NCI-H2081 (cell line): ENCODE measurements around the gene TIMP4.

Experiments
- DNase-seq, 2 experiments: peaks; one replicate each; lab custom pipeline; 2025; lab: John Stamatoyannopoulos, UW

The TIMP4 gene

DNA sequence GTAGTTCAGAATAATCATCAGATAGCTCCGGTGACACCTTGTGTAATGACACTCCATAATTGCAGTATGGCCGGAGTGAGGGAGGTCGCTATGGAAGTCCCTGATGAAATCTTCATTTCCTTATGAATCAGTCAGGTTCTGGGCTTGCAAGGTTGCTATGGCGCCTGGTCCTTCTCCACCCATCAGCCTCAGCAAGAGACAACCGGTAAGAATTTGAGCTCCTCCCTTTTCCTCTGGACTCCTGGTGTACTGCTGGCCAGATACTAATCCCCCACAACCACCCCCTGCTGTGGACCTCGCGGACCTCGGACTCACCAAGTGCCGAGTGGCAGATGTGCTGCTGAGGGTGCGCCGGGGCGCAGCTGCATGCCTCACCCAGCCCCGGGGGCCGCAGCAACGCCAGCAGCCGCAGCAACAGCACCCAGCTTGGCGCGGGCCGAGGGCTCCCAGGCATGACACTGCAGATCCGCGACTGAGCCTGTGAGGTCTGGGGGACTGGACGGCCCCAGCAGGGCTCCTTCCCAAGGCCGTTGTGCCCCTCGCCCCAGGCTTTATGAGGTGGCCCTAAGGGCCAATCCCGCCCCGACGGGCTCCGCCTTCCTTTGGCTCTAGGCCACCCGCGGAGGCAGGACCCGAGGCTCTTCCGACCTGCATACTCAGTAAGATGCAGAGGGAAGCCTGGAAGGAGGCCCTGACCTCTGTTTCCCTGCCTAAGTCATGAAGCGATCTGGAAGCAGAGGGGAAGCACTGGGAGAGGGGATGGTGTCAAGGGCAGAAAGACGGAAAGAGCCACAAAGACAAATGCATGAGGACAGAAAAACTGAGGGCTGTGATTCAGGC lies at the start of gene TIMP4:
TIMP4 (minus strand) TSS at position 526 of the 840 bp plus-strand sequence; CDS start at position 454, 72 bp downstream.
- no peak for DNase-seq

GRCh38 chr3:12205171-12205570 lies 46.5 kb upstream of the TIMP4 start:
- no peak for DNase-seq

GRCh38 chr3:12201813-12202212 lies 43.1 kb upstream of the TIMP4 start:
- no peak for DNase-seq

- DNase-seq: no peak
Observed at GRCh38 chr3:12198301-12198700, 39.6 kb upstream of the TIMP4 start.

DNA sequence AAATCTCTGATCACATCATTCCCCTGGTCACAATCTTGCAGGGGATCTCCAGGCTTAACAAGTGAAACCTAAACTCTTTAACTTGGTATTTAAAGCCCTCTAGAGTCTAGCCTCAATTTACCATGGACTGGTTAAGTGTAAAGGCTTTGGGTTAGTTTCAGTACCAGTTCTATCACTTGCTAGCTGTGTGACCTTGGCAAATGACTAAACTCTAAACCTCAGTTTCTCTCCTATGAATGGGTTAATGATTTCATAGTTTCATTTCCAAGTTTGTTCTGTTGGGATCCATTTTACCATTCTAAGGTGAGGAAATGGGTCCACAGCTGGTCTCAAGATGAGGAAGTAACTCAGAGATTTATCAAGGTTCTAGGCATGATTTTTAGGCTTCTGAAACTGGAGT lies 38.8 kb upstream of the TIMP4 start:
- DNase-seq: no peak

DNA sequence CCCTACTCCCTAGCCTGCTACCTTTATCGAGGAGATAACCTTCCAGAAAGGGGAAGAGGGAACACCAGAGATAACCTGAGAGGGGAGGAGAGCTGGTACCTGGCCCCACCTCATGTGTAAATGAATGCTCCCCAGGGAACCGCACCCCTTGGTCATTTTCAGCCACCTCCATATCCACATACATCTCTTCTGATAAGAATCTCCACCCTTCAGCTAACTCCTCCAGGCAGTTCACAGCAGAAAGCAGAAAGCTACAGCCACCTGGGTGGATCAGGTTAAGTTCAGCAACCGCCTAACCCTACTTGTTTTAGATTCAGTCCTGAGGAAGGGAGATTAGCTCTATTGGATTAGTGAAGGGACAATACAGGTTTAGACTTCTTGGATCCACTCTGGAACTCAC lies 38.0 kb upstream of the TIMP4 start:
- DNase-seq: no peak

DNA sequence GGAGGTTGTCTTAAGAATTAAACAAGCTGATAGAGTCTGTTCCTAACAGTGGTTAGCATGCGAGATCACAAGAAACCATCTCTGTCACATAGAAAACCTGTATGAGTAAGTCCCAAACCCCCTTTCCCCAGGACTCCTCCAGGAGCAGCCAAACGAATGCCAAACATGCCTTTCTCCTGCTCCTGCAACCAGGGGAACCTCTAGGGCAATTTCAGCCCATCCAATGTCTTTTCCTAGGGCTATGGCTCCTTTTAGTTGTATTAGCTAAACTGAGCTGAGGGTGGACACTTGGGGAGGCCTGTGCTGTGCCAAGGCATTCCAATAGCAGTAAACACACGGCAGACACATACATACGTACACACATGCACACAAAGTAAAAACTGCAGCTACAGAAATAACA lies 36.5 kb upstream of the TIMP4 start:
- no peak for DNase-seq

DNA sequence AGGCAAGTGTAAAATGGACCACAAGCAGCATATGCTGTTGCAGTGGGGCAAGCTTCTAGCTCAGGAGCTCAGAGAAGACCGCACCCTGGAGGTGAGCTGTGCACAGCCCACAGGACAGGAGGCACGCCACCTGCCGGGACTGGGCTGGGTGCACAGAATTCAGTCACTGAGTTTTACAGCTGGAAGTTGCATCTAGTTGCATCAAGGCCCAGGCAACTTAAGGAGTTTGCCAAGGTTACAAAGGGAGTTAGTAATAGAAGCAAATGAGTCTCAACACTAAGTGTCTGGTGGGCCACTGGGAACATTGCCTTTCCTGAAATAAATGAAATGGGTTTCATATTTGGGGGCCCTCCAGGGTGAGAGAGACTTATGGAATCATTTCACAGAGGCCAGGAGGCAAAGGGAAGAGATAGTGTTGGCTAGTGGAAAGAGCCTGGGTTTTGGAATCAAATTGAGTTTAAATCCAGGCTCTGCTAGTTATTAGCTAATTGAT lies 36.0 kb upstream of the TIMP4 start:
- no peak for DNase-seq

- no peak for DNase-seq
Observed at GRCh38 chr3:12194209-12194608, 35.5 kb upstream of the TIMP4 start.

DNA sequence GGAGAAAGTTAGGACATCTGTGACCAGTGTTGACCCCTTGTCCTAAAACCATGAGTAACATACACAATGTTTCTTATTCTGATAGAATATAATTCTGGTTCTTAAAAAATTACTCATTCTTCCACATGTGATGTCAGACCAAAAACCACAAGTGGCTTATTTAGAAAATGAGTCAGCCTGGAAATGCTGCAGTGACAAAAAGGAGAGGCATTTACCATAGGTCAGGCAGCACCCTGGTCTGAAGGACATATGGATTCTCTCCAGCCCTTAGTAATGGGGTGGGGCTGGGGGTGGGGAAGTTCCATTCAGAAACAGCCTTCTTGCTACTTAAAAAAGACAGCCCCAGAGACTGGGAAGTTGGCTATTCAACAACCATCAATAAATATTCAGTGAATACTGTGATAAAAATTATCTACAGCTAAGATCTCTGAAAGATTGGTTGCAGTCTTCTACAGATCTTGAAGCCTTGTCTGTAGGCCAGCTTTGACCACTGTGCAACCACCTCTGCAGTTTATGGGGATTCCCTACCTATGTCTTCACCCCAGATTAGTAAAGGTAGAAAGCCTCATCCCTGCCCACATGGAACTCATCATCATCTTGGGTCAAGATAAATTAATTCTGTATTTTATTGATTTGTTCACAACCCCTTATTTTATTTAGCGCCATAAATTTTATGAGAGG lies 34.9 kb upstream of the TIMP4 start:
- DNase-seq: no peak

- no peak for DNase-seq
Observed at GRCh38 chr3:12192655-12193484, 34.2 kb upstream of the TIMP4 start.

- DNase-seq: no peak
Observed at GRCh38 chr3:12192173-12192572, 33.5 kb upstream of the TIMP4 start.

GRCh38 chr3:12191559-12191958 lies 32.8 kb upstream of the TIMP4 start:
- no peak for DNase-seq

- no peak for DNase-seq
Observed at GRCh38 chr3:12190832-12191231, 32.1 kb upstream of the TIMP4 start.

DNA sequence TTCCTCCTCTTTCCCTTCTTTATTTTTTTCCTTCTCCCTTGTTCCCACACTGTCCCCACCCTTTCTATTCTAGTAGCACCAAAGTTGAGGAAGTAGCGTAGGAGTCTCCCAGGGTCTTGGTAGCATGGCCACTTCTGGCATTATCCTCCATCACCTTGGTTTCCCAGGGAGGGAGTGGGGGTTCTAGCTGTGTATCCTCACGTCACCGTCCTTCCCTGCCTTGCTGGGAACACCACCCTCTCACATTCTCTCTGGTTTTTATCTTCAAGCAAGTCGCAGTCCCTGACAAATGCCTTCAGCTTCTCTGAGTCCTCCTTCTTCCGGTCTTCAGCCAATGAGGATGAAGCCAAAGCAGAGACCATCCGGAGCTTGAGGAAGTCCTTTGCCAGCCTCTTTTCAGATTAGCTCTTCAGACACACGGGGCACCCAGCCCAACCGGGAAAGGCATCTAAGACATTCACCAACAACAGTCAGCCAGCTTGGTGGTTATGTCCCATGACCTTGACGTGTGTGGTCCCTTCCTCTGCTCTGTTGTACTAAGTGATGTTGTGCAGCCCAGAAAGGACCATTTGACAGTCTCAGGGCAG lies 31.6 kb upstream of the TIMP4 start:
- no peak for DNase-seq

- DNase-seq: no peak
Observed at GRCh38 chr3:12188681-12189287, 30.1 kb upstream of the TIMP4 start.

DNA sequence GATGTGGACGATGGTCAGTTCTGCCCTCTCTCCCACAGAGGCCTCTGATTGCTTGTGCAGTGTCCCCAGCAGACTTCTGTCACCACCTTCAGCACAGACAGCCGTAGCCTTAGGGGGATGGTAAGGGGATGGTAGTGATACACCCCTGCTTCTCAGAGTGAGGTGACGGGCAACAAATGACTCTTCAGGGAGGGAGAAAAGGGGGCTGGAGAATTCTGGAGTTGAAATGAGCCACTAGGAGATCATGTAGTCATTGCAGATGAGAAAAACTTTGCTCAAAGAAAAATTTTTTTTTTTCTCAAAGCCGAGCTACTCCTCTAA lies 29.6 kb upstream of the TIMP4 start:
- DNase-seq: no peak

DNA sequence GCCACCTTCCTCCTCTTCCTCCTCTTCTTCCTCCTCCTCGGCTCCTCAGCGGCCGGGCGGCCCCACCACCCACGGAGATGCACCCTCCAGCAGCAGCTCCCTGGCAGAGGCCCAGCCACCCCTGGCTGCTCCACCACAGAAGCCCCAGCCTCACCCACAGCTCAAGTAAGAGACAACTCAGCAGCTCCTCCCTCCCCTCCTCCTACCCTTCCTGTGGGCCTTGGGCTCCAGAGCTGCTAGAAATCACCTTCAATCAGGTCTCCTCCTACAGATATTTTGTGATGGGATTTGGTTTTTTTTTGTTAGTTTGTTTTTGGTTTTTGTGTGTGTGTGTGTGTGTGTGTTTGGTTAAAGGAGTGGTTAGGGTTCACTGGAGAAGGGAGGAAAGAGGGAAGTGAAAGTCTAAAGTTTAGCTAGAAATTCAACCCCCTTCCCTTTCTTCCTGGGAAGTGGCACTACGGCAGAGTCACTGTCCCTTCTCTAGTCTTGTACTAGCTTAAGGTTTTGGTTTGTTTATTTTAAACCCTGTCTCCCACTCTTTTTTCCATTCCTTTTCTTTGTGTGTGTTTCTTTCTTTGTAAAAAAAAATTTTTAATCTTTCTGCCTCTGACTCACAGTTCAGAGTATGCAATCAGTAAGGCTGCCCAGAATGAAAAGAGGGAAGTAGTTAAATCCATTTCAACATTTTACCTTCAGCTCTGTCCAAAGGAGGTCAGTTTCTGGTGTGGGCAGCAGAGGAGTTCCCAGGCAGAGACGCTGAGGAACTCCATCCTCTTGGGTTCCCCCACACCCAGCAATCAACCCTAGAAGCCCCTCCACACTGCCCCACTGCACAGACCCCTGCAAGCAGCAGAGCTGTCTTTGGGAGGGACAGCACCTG lies 29.0 kb upstream of the TIMP4 start:
- no peak for DNase-seq

- DNase-seq: no peak
Observed at GRCh38 chr3:12186515-12187286, 28.0 kb upstream of the TIMP4 start.

DNA sequence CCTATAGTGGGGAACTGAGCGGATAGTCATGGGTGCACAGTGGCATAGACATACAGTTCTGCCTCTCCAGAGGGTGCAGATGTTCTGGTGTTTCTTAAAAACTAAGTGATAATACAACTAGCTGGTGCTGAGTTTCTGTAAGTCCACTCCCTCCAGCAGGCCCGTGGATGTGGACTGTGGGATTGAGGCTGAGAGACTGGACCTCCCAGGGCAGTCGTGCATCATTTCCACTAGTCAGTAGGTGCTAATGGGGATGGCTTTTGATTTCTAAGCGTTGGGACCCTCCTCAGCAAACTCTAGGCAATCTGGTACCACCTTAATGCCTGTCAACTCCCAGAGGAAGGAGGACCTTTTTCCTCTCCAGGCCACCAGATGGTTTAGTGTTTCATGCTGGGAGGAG lies 27.3 kb upstream of the TIMP4 start:
- DNase-seq: no peak
